ENCODE results near the gene AKT2.
"Not testable (repeated sequence)": the region's sequence is repeated elsewhere in the genome, so short reads cannot be mapped to it uniquely, and the experiment has no call there.

Gene AKT2

DNA sequence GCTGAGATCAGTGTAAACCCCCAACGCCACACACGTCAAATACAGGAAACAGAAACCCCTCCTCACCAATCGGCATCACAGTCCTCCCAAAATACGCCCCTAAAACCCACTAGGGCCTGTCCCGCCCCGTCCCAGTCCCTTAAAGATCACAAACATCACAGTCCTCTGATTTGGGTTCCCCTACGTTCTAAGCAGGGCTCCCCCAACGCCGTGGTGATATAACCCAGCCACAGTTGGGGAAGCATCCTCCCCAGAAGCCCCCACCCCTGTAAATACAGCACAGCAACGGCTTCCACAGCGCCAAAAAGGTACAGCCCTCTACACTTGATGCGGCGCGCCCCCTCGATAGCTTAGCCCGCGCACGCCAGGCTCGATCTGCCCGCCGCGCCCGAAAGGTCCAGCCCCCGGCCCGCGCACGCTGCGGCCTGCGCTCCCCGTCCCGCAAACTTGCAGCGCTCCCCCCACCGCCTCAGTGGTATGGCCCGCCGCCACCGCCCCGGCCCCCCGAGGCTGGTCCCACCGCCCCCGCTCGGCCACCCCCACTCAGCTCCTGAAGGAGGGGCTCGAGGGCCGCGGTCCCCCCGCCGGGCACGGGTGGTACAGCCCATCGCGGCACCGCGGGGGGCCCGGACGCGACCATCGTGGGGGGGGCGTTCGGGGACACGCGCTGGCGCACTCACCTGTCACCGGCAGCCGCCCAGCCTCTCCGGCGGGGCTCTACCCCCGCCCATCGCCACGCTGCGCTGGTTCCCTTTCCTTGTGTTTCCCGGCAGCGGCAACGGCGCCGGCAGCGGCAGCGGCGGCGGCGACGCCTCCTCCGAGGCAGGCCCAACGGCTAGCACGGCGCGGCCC, at the start of gene AKT2:
Gene AKT2 (minus strand): TSS at position 845 of the 852 bp plus-strand sequence. CDS start 20,078 bp downstream, outside the sequence.
- peak; percentile 49 to 67 for DNase-seq (ENCODE audit: extremely low read depth in 1 of 2, low read depth in 1 of 2)

- not testable (repeated sequence) for DNase-seq (ENCODE audit: extremely low read depth in 1 of 2, low read depth in 1 of 2)
These were observed 47.9 kb upstream of the AKT2 start for GRCh38 chr19:40333083-40333482.

GRCh38 chr19:40332669-40333068, 47.5 kb upstream of the AKT2 start:
- DNase-seq (ENCODE audit: extremely low read depth in 1 of 2, low read depth in 1 of 2): no peak

DNA sequence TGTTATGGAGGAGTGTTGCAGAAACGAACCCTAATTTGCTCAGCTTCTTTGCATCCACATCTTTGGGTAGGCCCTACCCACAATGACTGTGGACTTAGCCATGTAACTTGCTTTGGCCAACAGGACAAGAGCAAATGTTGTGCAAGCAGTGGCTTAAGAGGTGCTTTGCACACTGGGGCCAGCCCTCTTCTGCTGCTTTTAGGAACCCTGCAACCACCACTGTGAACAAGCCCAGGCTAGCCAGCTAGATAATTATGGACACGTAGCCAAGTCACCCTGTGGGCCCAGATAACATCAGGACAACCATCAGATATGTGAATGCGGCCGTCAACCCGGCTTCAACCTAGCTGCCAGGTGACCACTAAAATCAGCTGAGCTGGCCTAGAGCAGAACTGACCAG, 45.9 kb upstream of the AKT2 start:
- no peak for DNase-seq (ENCODE audit: extremely low read depth in 1 of 2, low read depth in 1 of 2)

- DNase-seq (ENCODE audit: extremely low read depth in 1 of 2, low read depth in 1 of 2): no peak
These were observed 41.1 kb upstream of the AKT2 start for GRCh38 chr19:40326201-40326600.

DNA sequence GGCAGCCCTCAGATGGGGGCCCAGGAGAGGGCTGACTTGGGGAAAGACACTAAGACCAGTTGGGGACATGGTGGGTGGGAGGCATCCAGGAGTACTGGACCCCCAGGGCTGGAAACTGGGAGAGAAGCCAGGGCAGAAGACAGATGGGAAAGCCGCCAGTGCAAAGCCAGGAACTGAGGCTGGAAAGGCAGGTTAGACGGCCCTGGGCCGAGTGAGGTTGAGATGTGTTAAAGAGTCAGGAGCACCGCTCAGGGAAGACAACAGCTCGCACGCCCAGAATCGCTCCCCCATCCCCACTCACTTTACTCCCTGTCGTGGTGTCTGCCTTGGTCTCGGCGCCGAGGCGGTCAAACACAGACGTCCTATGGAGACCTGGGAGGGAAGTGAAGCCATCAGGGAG, 38.6 kb upstream of the AKT2 start:
- no peak for DNase-seq (ENCODE audit: extremely low read depth in 1 of 2, low read depth in 1 of 2)

DNA sequence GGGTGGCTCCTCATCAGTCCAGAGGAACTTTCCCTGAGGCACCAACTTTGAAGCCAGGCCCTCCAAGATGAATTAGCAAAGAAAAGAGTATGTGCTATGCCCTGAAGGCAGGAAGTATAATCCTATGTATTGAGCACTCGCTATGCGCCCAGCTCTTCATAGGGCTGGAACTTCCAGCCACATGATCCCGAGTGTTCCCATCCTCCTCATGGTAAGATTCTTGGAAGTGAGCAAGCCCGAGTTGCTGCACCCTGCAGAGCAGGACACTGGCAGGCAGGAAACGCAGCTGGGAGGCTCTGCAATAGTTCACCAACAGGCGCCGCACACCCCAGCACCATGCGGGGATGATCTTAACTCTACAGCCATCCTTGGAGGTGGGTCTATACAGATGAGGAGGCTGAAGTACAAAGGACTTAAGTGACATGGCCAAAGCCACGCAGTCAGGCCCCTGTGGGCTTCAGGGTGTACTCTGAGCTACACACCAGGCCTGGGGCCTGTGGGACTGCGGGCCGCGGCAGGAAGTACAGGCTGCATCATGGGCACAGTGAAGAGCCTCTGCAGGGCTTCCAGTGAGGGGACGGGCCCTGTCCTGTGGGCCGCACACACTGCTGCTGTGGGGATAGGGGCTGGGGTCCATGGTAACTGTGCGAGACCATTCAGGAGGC, 37.9 kb upstream of the AKT2 start:
- no peak for DNase-seq (ENCODE audit: extremely low read depth in 1 of 2, low read depth in 1 of 2)

DNA sequence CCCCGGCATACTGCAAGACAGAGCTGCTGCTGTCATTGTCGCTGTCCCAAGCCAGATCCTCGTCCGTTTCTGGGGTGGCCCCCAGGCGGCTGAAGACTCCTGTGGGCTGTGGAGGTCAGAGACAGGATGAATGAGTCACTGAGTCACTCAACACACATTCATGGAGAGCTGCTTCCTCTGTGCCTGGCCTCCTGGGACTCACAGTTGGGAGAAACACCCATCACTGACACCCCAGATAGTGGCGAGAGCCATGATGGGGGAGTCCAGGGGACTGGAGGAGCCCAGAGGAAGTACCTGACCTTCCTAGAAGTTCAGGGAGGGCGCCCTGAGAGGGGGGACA, 37.1 kb upstream of the AKT2 start:
- DNase-seq (ENCODE audit: extremely low read depth in 1 of 2, low read depth in 1 of 2): no peak

DNA sequence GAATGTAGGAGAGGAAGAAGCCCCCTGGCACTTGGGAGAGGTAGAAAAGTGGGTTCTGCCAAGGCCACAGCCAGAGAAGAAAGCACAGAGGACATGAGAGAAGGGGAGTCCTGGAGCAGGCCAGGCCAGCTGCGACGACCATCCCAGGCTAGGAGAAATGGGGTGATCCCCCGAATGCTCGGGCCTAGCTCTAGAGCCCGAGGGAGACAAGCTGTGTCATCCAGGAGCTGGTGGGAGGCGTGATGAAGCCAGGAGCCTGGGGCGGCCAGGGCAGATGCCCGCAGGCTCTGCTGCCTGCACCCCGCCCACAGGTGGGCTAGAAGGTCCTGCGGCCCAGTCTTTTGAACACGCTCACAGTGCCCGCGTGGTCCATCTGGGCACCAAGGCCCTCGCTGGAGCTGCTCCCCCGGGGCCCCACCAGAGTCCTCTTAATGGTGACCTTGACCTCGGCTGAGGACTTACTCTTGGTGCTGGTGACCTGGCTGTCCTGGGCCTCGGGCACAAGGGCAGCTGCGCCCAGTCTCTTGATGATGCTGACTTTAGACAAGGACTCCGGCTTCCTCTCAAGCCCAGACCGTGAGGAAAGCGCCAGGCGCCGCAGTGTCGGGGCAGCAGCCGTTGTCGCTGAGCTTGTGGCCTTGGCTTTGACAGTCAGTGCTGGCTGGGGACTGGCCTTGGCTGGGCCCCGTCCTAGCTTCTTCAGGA, 36.6 kb upstream of the AKT2 start:
- no peak for DNase-seq (ENCODE audit: extremely low read depth in 1 of 2, low read depth in 1 of 2)

DNA sequence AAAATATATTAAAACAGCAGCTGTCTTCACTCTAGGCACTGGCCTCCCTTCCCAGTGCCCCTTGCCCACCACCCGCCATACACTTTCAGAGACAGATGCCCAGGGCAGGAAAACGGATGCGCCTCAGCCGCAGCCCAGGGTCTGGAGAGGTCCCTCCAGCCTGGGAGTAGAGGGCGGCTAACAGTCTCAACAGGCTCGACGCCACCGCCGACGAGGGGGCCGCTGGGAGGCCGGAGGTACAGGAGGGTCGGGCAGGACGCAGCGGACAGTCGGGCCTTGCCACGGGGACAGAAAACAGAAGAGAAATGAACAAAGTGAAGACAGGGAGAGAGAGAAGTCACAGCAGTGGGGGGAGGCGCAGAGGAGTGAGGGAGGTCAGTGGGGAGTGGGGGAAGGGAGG, 35.9 kb upstream of the AKT2 start:
- no peak for DNase-seq (ENCODE audit: extremely low read depth in 1 of 2, low read depth in 1 of 2)

DNA sequence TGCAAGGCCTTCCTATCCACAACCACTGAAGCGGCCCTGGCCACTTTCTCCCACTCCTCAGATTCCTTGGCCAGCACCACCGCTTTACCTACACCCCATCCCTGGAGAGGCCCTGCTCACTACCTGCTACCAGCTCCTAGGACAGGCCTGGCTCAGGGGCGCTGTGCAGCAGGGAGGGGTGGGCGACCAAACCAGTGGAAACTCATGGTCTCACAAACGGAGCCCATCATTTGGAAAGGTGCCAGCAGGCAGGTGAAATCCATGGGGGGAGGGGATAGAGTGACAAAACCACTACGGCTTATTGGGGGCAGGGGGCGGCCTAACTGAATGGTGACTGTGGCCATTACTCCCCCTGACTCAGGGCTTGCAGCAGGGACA, 35.4 kb upstream of the AKT2 start:
- DNase-seq (ENCODE audit: extremely low read depth in 1 of 2, low read depth in 1 of 2): no peak

GRCh38 chr19:40317338-40317737, 32.2 kb upstream of the AKT2 start:
- no peak for DNase-seq (ENCODE audit: extremely low read depth in 1 of 2, low read depth in 1 of 2)

GRCh38 chr19:40315812-40316470, 30.8 kb upstream of the AKT2 start:
- no peak for DNase-seq (ENCODE audit: extremely low read depth in 1 of 2, low read depth in 1 of 2)

DNA sequence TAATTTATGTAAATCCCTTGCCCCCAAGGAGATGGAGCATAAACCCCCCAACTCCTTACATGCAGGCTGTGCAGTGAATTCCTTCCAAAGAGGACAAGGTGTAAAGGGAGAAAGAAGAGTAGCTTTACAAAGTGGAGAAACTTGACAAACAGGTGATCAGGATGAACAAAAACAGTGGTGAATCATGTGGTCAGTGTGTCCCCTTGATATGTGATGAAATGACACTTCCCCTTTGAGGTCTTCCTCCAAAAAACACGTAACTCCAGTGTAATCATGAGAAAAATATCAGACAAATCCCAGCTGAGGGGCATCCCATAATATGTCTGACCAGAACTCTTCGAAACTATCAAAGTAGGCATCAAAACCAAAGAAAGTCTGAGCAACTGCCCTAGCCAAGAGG, 29.5 kb upstream of the AKT2 start:
- DNase-seq (ENCODE audit: extremely low read depth in 1 of 2, low read depth in 1 of 2): no peak

DNA sequence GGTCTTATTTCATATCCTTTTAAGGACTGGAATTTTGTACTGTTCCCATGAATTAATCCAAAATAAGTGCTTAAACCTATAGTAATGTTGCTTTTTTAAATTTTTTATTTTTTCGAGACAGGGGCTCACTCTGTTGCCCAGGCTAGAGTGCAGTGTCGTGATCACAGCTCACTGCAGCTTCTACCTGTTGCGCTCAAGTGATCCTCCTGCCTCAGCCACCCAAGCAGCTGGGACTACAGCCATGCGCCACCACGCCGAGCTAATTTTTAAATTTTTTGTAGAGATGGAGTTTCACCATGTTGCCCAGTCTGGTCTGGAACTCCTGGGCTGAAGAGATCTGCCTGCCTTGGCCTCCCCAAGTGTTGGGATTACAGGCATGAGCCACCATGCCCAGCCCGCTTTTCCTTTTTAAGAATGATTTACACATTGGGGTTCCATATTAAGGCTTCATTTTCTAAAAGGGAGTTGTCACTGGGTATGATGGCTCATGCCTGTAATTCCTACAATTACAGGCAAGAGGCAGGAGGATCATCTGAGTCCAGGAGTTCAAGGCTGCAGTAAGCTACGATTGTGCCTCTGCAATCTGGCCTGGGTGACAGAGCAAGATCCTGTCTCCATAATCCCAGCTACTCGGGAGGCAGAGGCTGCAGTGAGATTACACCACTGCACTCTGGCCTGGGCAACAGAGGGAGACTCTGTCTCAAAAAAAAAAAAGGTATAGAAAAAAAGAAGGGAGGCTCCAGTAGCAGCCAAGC, 28.3 kb upstream of the AKT2 start:
- DNase-seq (ENCODE audit: extremely low read depth in 1 of 2, low read depth in 1 of 2): no peak

GRCh38 chr19:40312533-40312932, 27.4 kb upstream of the AKT2 start:
- no peak for DNase-seq (ENCODE audit: extremely low read depth in 1 of 2, low read depth in 1 of 2)

DNA sequence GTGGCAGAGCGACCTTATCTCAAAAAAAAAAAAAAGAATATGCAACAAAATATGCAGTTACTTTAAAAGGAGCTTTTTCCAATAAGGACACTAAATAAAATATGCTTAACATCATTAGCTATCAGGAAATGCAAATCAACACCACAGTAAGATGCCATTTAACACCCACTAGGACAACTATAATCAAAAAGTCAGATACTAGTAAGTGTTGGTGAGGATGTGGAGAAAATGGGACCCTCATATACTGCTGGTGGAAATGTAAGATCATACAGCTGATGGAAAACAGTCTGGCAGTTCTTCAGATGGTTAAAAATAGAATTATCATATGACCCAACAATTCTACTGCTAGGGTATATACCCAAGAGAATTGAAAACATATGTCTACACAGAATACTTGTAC, 24.5 kb upstream of the AKT2 start:
- no peak for DNase-seq (ENCODE audit: extremely low read depth in 1 of 2, low read depth in 1 of 2)

DNA sequence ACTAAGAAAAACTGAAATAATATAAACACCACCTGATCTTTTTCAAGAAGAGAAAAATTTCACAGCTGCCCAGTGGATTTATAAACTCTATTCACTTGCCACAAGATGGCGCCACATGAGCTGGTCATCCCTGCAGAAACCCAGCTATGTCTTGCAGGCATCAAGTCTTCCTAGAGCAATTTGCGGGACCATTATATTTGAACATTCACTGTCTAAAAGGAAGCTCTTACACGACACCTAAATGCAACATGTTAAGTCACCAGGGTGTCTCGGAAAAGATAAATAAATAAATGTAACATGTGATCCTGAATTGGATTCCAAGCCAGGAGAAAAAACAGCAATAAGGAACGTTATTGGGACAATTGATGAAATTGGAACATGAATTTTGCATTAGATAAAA, 20.3 kb upstream of the AKT2 start:
- DNase-seq (ENCODE audit: extremely low read depth in 1 of 2, low read depth in 1 of 2): peak; percentile 48 to 56

GRCh38 chr19:40304306-40304705, 19.2 kb upstream of the AKT2 start:
- no peak for DNase-seq (ENCODE audit: extremely low read depth in 1 of 2, low read depth in 1 of 2)

GRCh38 chr19:40303765-40304164, 18.6 kb upstream of the AKT2 start:
- no peak for DNase-seq (ENCODE audit: extremely low read depth in 1 of 2, low read depth in 1 of 2)

All from activated CD8-positive, alpha-beta memory T cell treated with anti-CD3 and anti-CD28 coated beads for 1 hour (primary cell).